Measurements from ENCODE around the gene ANTKMT.

The ANTKMT gene

GRCh38 chr16:728131-728889 lies 7.4 kb downstream of the ANTKMT start:
- DNase-seq (ENCODE audit: insufficient read length) (peak; percentile 77), FAIRE-seq (peak; percentile 93)
- TF ChIP-seq POLR2A (IDR thresholded peaks at IDR 0.05; ENCODE audit: low read depth, low read length) (peak; percentile 40; the same call in 1 of the 2 replicates), TAF1 (IDR thresholded peaks at IDR 0.05; ENCODE audit: borderline replicate concordance, low read depth, low read length) (no peak)

GRCh38 chr16:728890-729744 lies 8.2 kb downstream of the ANTKMT start:
- FAIRE-seq (peak; percentile 5), DNase-seq (ENCODE audit: insufficient read length) (no peak)
- TF ChIP-seq TAF1 (IDR thresholded peaks at IDR 0.05; ENCODE audit: borderline replicate concordance, low read depth, low read length) = no peak
- no peak for TF ChIP-seq POLR2A (IDR thresholded peaks at IDR 0.05; ENCODE audit: low read depth, low read length)
- TF ChIP-seq POLR2AphosphoS5 (IDR thresholded peaks at IDR 0.05; ENCODE audit: low read depth, low read length) = no peak

- TF ChIP-seq POLR2AphosphoS5 (IDR thresholded peaks at IDR 0.05; ENCODE audit: low read depth, low read length) = peak; percentile 42; the same call in 1 of the 2 replicates
- TF ChIP-seq TAF1 (IDR thresholded peaks at IDR 0.05; ENCODE audit: borderline replicate concordance, low read depth, low read length) = no peak
- TF ChIP-seq POLR2A (IDR thresholded peaks at IDR 0.05; ENCODE audit: low read depth, low read length) = no peak
- FAIRE-seq (no peak), DNase-seq (ENCODE audit: insufficient read length) (no peak)
These were observed 9.1 kb downstream of the ANTKMT start for GRCh38 chr16:729768-730665.

- no peak for DNase-seq (ENCODE audit: insufficient read length)
- no peak for TF ChIP-seq TAF1 (IDR thresholded peaks at IDR 0.05; ENCODE audit: borderline replicate concordance, low read depth, low read length)
- TF ChIP-seq POLR2A (IDR thresholded peaks at IDR 0.05; ENCODE audit: low read depth, low read length) = no peak
- TF ChIP-seq POLR2AphosphoS5 (IDR thresholded peaks at IDR 0.05; ENCODE audit: low read depth, low read length) = no peak
- FAIRE-seq = no peak
These were observed 9.9 kb downstream of the ANTKMT start for GRCh38 chr16:730666-731509.

- no peak for FAIRE-seq
- TF ChIP-seq POLR2AphosphoS5 (IDR thresholded peaks at IDR 0.05; ENCODE audit: low read depth, low read length) = no peak
- no peak for TF ChIP-seq POLR2A (IDR thresholded peaks at IDR 0.05; ENCODE audit: low read depth, low read length)
- no peak for TF ChIP-seq TAF1 (IDR thresholded peaks at IDR 0.05; ENCODE audit: borderline replicate concordance, low read depth, low read length)
These were observed 11.4 kb downstream of the ANTKMT start for GRCh38 chr16:732332-732731.

GRCh38 chr16:732936-733335 lies 12.0 kb downstream of the ANTKMT start:
- TF ChIP-seq POLR2A (IDR thresholded peaks at IDR 0.05; ENCODE audit: low read depth, low read length) (no peak), TAF1 (IDR thresholded peaks at IDR 0.05; ENCODE audit: borderline replicate concordance, low read depth, low read length) (no peak), POLR2AphosphoS5 (IDR thresholded peaks at IDR 0.05; ENCODE audit: low read depth, low read length) (no peak)
- FAIRE-seq (no peak), DNase-seq (ENCODE audit: insufficient read length) (no peak)

More at GRCh38 chr16:732332-732731, 11.4 kb downstream of the ANTKMT start:
- DNase-seq (ENCODE audit: insufficient read length) = no peak

GRCh38 chr16:733382-734207 lies 12.6 kb downstream of the ANTKMT start:
- DNase-seq (ENCODE audit: insufficient read length) (no peak), FAIRE-seq (no peak)
- TF ChIP-seq TAF1 (IDR thresholded peaks at IDR 0.05; ENCODE audit: borderline replicate concordance, low read depth, low read length) (no peak), POLR2A (IDR thresholded peaks at IDR 0.05; ENCODE audit: low read depth, low read length) (no peak), POLR2AphosphoS5 (IDR thresholded peaks at IDR 0.05; ENCODE audit: low read depth, low read length) (no peak)

GRCh38 chr16:734208-734980 lies 13.4 kb downstream of the ANTKMT start:
- TF ChIP-seq TAF1 (IDR thresholded peaks at IDR 0.05; ENCODE audit: borderline replicate concordance, low read depth, low read length) (no peak), POLR2A (IDR thresholded peaks at IDR 0.05; ENCODE audit: low read depth, low read length) (no peak), POLR2AphosphoS5 (IDR thresholded peaks at IDR 0.05; ENCODE audit: low read depth, low read length) (no peak)
- FAIRE-seq (no peak), DNase-seq (ENCODE audit: insufficient read length) (no peak)

Measured in GM12892 (cell line).